Measurements from ENCODE around the gene MS4A10.

DNA sequence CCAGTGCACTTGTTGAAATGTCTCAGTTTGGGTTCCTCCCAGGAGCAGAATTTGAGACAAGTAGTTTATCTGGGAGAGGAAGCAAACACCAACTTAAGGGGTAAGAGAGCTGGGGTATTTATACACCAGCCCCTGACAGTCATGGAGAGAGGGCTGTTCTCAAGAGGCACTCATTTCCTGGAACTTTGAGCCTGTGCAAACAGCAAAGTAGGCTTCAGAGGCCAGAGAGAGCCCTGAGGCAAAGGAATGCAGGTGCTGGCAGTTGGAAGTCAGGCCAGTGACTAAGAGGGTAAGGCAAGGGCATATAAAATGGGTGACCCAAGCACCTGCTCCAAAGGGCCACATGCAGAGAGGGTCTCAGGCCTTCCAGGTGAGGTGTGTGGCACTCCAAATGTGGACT lies 44.6 kb upstream of the MS4A10 start:
- TF ChIP-seq, protein P1, sequence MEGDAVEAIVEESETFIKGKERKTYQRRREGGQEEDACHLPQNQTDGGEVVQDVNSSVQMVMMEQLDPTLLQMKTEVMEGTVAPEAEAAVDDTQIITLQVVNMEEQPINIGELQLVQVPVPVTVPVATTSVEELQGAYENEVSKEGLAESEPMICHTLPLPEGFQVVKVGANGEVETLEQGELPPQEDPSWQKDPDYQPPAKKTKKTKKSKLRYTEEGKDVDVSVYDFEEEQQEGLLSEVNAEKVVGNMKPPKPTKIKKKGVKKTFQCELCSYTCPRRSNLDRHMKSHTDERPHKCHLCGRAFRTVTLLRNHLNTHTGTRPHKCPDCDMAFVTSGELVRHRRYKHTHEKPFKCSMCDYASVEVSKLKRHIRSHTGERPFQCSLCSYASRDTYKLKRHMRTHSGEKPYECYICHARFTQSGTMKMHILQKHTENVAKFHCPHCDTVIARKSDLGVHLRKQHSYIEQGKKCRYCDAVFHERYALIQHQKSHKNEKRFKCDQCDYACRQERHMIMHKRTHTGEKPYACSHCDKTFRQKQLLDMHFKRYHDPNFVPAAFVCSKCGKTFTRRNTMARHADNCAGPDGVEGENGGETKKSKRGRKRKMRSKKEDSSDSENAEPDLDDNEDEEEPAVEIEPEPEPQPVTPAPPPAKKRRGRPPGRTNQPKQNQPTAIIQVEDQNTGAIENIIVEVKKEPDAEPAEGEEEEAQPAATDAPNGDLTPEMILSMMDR (IDR thresholded peaks at IDR 0.05 in 2 of 3, conservative IDR thresholded peaks at IDR 0.05 in 1 of 3; ENCODE audit: borderline replicate concordance in 1 of 3, insufficient read depth in 1 of 3, low read depth in 2 of 3, low read length in 2 of 3) = no peak
- TF ChIP-seq SIN3A (IDR thresholded peaks at IDR 0.05; ENCODE audit: low read depth) (no peak), ZNF274 (IDR thresholded peaks at IDR 0.05; ENCODE audit: low read depth, low read length) (no peak), CEBPB (IDR thresholded peaks at IDR 0.05; ENCODE audit: low read depth) (no peak), EGR1 (IDR thresholded peaks at IDR 0.05; ENCODE audit: low read depth) (no peak), POLR2A (IDR thresholded peaks at IDR 0.05; ENCODE audit: borderline replicate concordance, extremely low read depth, insufficient read depth, insufficient read length) (no peak), SP1 (IDR thresholded peaks at IDR 0.05; ENCODE audit: low read depth) (no peak), POLR2AphosphoS5 (IDR thresholded peaks at IDR 0.05; ENCODE audit: low read depth, low read length) (no peak), ELF1 (IDR thresholded peaks at IDR 0.05; ENCODE audit: borderline replicate concordance, low read depth) (no peak)
- TF ChIP-seq, protein P2, sequence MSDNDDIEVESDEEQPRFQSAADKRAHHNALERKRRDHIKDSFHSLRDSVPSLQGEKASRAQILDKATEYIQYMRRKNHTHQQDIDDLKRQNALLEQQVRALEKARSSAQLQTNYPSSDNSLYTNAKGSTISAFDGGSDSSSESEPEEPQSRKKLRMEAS (IDR thresholded peaks at IDR 0.05) = no peak

All from HCT116 (cell line).